MCF 10A (cell line): Measurements from ENCODE around the gene CCDC81. TPM values are rescaled to one million over a fixed set of nuclear protein-coding genes. Genes with fewer than 3 reads are reported as not detected.

Experiments
- BruUV-seq: library from RNA; stranded (reverse); fragments of 400-500 nt; replicated peaks from 2 replicates; lab custom pipeline; 2021; lab: Mats Ljungman, UMichigan
- CTCF ChIA-PET: fragments of 300-600 bp; sonication (Branson Sonifier 250); formaldehyde crosslinking; extraction: SDS; loops from one replicate; lab custom pipeline; 2021; ENCODE audit warnings: antibody characterized with exemption, inconsistent platforms; lab: Yijun Ruan, JAX
- POLR2A ChIA-PET: fragments of 300-600, 350-650 bp; sonication (Branson Sonifier 250); formaldehyde crosslinking; extraction: SDS; loops from one replicate; lab custom pipeline; 2020; ENCODE audit warnings: antibody characterized with exemption, inconsistent platforms; lab: Yijun Ruan, JAX
- DNase-seq: peaks from one replicate; pipeline ENCODE4 v3.0.0-alpha.2; 2018; ENCODE audit not compliant: unreplicated experiment
- H3K27ac Mint-ChIP-seq: one replicate; pipeline ENCODE4 v1.8.0; 2022; ENCODE audit warnings: mild to moderate bottlenecking, low read depth, mixed read lengths; ENCODE audit not compliant: unreplicated experiment
- H3K27me3 Mint-ChIP-seq: one replicate; pipeline ENCODE4 v1.8.0; 2022; ENCODE audit warnings: mixed read lengths; ENCODE audit not compliant: insufficient read depth, unreplicated experiment
- H3K36me3 Mint-ChIP-seq: one replicate; pipeline ENCODE4 v1.8.0; 2022; ENCODE audit warnings: mild to moderate bottlenecking, moderate library complexity, mixed read lengths; ENCODE audit not compliant: insufficient read depth, unreplicated experiment
- H3K4me1 Mint-ChIP-seq: one replicate; pipeline ENCODE4 v1.8.0; 2022; ENCODE audit warnings: mixed read lengths; ENCODE audit not compliant: insufficient read depth, unreplicated experiment
- H3K4me3 Mint-ChIP-seq: one replicate; pipeline ENCODE4 v1.8.0; 2022; ENCODE audit warnings: mild to moderate bottlenecking, moderate library complexity, mixed read lengths; ENCODE audit not compliant: unreplicated experiment
- H3K9me3 Mint-ChIP-seq: one replicate; pipeline ENCODE4 v1.8.0; 2022; ENCODE audit warnings: mixed read lengths; ENCODE audit not compliant: unreplicated experiment
- CTCF ChIP-seq: fragments of 200-600 bp; IDR thresholded peaks from one replicate; pipeline ENCODE4 v1.8.0; 2022; ENCODE audit warnings: antibody characterized with exemption, mild to moderate bottlenecking; ENCODE audit not compliant: unreplicated experiment
- intact Hi-C: fragments of 100-400 bp; cut with micrococcal nuclease; formaldehyde crosslinking; loops from 2 replicates; pipeline ENCODE4 v1.14.1; 2022
- total RNA-seq: library from RNA; stranded (reverse); gene quantifications from 2 replicates; pipeline ENCODE4 v1.2.3, GENCODE V29; 2022

Gene CCDC81
- total RNA-seq, 1 experiment from 2014 or later, result 1.7 TPM

DNA sequence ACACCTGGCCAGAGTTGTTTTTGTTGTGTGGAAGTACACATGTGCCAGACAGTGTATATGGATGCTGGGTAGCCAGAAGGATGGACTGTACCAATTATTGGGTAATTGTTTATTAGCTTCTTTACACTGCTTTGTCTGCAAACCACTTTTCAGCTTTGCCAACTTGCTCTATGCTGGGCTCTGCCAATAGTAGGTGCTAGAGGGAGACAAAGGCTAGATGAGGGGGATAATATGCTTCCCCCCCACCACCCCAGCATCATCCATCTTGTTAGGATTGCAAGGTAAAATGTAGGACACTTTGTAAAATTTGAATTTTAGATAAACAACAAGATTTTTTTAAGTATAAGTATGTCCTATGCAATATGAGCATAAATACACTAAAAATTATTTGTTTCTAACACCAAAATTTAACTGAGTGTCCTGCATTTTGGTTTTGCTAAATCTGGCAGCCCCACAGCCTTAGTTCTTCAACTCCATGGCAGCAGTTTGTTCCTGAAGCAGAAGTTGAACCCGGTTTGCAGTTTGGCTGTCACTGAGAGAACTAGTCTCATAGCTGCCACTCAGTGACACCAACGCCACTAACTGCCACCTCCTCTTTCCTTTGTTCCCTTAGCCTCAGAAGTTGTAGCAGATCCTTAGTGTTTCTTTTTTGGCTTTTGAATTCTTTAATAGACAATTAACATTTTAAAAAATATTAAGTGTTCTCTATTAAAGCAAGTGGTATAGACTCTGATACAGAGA lies 78.8 kb downstream of the CCDC81 start:
- no peak overlapping the region for H3K4me3 Mint-ChIP-seq
- CTCF ChIA-PET, result interaction anchor here (0.6 to 6.1 kb wide), 11 partner anchors 32 to 534 kb away, joined by 3 to 57 read pairs (median 6); partner anchors contain the start of gene PRSS23
- H3K4me1 Mint-ChIP-seq, result peaks cover 3% of the 10 kb centered on the region
- H3K27me3 Mint-ChIP-seq, result no peaks in the 10 kb centered on the region
- H3K27ac Mint-ChIP-seq, result no peak overlapping the region
- no peaks in the 10 kb centered on the region for H3K36me3 Mint-ChIP-seq
- TF ChIP-seq CTCF, result no peak
- no TSS peak for BruUV-seq
- intact Hi-C loops, result no loop called here
- H3K9me3 Mint-ChIP-seq, result no peaks in the 10 kb centered on the region
- POLR2A ChIA-PET, result interaction anchor here (0.9 kb wide), 1 partner anchor 92 kb away, joined by 3 read pairs; no protein-coding TSS in a partner anchor
- DNase-seq, result no peak

- Mint-ChIP-seq H3K9me3 (no peaks in the 10 kb centered on the region), H3K36me3 (no peaks in the 10 kb centered on the region), H3K27ac (no peak overlapping the region), H3K4me3 (no peak overlapping the region), H3K27me3 (no peaks in the 10 kb centered on the region), H3K4me1 (peaks cover 26% of the 10 kb centered on the region)
- TF ChIP-seq CTCF, result peak; percentile 78
- intact Hi-C loops, result loop anchor here (1.0 to 5.0 kb wide), 9 partner anchors 94 to 599 kb away; partner anchors contain the start of genes CCDC83 and PRSS23
- CTCF ChIA-PET, result interaction anchor here (0.5 to 6.1 kb wide), 51 partner anchors 8 to 601 kb away, joined by 3 to 57 read pairs (median 4); partner anchors contain the start of genes CCDC83 and PRSS23
- DNase-seq, result peak; percentile 86
- POLR2A ChIA-PET, result interaction anchor here (0.5 to 1.3 kb wide), 3 partner anchors 240 to 361 kb away, joined by 3 to 4 read pairs (median 3); no protein-coding TSS in a partner anchor
- no TSS peak for BruUV-seq
Measured at GRCh38 chr11:86456075-86456939, 81.6 kb downstream of the CCDC81 start.

- no peak overlapping the region for H3K27ac Mint-ChIP-seq
- no peak overlapping the region for H3K4me3 Mint-ChIP-seq
- no peaks in the 10 kb centered on the region for H3K9me3 Mint-ChIP-seq
- no peak for TF ChIP-seq CTCF
- no peaks in the 10 kb centered on the region for H3K36me3 Mint-ChIP-seq
- CTCF ChIA-PET, result interaction anchor here (0.6 to 6.1 kb wide), 12 partner anchors 11 to 829 kb away, joined by 3 to 57 read pairs (median 14); no protein-coding TSS in a partner anchor
- H3K27me3 Mint-ChIP-seq, result no peaks in the 10 kb centered on the region
- BruUV-seq, result no TSS peak
- intact Hi-C loops, result loop anchor here (5.0 kb wide), 3 partner anchors 96 to 601 kb away; partner anchors contain the start of genes CCDC83 and PRSS23
- peaks cover 26% of the 10 kb centered on the region for H3K4me1 Mint-ChIP-seq
- DNase-seq, result no peak
- POLR2A ChIA-PET, result interaction anchor here (1.3 kb wide), 1 partner anchor 150 kb away, joined by 5 read pairs; no protein-coding TSS in a partner anchor
Measured at GRCh38 chr11:86458294-86459001, 83.8 kb downstream of the CCDC81 start.
